Activated T-cell treated with anti-CD3 and anti-CD28 coated beads for 24 hours (primary cell): ENCODE data around the gene PTP4A2.
"Not testable (repeated sequence)": the region's sequence is repeated elsewhere in the genome, so short reads cannot be mapped to it uniquely, and the experiment has no call there.

Source experiments
- DNase-seq: peaks from one replicate; pipeline ENCODE4 v3.0.0-alpha.2; 2020; ENCODE audit warnings: low read depth

The PTP4A2 gene

DNA sequence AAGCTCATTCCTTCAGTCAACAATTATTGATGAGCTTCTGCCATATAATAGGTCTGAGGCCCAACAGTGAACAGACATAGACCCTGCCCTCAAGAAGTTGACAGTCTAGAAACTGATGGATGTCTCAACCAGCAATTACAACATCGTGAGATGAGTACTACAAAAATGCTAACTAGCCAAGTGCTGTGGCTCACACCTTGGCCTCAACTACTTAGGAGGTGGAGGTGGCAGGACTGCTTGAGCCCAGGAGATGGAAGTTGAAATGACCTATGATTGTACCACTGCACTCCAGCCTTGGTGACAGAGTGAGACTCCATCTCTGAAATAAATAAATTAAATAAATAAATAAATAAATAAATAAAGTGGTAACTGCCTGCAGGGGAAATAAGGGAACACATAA lies 11.7 kb upstream of the PTP4A2 start:
- no peak for DNase-seq

- not testable (repeated sequence) for DNase-seq
Measured at GRCh38 chr1:31945677-31946076, 7.5 kb upstream of the PTP4A2 start.

DNA sequence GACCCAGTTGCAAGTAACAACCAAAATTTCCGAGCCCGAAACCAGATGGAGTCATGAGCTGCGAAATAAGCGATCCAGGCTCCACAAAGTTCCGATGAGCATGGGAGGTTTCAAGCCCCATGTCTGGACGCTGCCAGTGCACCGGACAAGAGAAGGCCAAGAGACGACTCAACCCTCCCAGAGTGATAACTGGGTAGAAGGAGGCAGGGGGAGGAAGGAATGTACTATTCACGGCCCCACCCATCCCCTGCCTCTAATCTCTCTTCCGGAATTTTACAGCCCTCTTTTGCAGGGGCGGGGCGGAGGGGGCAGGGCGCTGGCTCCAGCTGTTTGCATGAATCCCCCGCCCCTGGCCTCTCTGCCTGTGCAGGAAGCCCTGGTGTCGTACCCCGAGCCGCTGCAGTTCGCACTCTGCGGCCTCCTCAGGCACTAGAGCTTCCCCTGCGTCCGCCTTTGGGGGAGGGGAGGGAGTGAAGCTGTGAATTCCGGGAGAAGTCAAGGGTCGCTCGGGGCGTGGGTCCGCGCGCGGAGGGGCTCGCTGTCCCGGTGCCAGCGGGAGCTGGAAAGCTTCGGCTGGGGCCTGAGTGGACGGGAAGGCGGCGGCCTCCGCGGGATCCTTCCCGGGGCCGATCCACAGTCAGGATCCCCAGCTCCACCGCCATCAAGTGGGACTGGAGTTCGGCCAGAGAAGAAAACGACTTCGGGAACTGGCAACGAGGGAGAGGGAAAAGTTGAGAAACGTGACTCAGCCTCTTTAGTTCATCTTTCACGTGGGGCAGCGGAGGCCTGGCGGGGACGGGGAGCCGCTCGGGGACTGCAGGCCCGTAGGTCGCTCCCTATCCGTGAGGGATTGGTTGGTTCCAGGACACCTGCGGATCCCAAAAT lies 6.3 kb upstream of the PTP4A2 start:
- peak; percentile 65 for DNase-seq

DNA sequence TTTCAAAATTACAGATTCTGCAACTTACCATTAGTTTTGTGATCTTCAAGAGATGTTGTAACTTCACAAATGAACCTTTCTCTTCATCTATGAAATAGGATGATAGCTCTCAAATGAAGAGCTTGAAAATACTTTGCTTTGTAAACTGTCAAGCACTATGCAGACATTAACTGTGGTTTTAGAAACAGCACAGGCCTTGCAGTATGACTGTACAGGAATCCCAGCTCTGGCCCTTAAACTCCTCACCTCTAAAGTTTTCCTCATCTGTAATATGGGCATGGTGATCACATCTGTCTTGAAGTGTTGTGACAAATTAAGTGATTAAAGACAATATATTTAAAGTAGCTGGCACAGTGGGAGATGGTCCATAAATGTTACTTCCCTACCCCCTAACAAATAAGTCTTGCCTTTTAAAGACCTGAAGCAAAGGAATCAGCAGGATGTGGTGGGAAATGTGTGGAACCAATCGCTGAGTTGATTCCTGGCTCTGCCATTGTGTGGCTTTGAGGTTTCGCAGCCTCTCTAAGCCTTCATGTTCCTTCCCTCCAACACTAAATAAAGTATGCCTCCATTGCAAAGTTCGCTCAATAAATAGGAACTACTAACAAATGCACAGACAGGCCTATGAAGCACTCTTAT lies 5.5 kb upstream of the PTP4A2 start:
- no peak for DNase-seq

GRCh38 chr1:31942061-31942460 lies 3.9 kb upstream of the PTP4A2 start:
- not testable (repeated sequence) for DNase-seq

- DNase-seq: peak; percentile 67
Measured at GRCh38 chr1:31939484-31940329, 1.5 kb upstream of the PTP4A2 start.

GRCh38 chr1:31937300-31938183 lies 626 bp downstream of the PTP4A2 start:
- peak; percentile 68 for DNase-seq

GRCh38 chr1:31936981-31937299 lies 1.2 kb downstream of the PTP4A2 start:
- no peak for DNase-seq

GRCh38 chr1:31936278-31936980 lies 1.7 kb downstream of the PTP4A2 start:
- DNase-seq: no peak

DNA sequence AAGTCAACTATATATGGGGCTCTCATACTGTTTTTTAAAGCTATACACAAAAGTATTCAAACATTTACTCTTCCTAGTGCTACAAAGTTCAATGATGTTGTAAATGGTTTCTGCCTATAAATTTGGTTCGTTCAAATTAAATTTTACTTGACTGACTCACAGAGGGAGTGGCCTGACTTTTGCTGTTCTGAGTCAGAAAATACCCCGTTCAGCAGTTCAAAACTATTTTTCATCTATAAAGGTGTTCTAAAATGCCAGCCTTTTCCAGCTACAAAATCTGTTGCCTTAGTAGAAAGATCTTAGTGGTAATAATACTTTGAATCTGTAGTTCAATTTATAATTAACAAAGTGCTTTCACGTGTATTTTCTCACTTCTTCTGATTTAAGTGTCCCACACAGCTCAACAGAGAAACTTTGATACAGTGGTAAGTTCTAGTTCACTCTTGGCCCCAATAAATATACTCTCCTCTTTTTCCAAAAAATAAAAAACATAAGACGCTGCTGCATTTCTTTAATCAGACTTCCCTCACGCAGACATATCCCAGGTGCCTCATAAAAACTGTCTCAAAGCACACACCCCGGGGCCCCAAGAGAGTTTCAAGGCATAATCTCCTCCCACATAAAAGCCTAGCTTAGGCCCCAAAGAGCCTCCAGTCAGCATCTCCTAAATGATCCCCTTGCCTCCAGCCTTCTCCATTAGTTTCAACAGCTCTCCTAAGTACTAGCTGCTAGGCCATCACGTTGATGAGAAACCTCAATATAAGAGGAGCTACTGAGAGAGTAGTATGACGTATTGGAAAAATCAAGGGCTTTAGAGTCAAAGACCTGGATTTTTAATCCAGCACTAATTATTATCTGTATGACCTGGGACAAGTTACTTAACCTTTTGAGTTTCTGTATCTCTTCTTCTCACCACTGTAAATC lies 3.2 kb downstream of the PTP4A2 start:
- no peak for DNase-seq

DNA sequence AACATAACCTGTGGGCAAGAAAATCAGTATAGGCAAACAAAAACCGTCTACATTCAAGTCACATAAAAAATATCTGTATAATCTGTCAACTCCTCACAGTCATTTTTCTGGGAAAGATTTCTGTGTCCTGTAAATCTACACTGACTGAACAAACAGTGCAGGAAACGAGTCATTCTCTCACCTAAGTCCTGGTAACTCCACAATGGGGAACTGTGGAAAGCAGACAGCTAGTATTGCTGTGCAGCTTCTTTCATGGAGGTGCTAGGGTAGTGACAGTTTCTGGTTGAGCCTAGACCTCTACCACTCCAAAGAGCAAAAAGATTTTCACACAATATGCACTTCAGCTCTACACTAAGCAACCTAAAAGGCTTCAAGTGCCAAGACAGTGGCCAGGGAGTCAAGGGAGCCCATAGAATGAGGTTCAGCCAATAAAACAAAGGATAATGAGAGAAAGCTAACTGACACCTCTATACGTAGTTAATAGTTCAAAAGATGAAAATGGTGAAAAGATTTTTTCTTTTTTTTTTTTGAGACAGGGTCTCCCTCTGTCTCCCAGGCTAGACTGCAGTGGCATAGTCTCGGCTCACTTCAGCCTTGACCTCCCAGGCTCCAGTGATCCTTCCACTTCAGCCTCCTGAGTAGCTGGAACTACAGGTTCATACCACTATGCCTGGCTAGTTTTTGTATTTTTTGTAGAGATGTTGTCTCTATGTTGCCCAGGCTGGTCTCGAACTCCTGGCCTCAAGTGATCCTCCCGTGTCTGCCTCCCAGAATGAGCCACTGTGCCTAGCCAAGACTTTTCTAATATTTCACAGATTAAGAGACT lies 5.5 kb downstream of the PTP4A2 start:
- DNase-seq: no peak

DNA sequence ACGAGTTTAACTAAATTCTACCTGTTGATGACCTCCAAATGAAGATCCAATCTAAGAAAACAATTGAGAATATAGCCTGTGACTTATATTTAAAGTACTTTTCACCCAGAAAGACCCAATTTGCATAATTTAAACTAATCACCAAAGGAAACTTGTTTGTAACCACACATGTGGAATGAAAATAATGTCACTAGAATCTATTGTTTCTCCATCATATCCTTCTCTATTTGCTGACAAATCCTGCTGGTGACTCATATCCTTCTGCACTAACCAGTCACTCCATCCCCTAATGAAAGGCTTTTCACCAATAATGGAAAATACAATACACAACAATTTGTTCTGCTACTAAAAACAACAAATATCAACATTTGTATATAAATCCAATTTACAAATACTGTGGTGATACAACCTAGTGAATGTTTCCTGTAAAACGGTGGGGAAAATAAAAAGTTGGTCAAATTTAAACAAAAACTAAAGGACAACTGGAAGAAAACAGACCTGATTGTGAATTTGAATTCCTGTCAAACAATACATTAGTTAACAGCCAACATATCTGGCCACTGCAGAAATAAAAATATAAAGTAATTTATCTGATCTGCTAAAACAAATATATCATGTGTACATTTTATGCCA lies 6.5 kb downstream of the PTP4A2 start:
- DNase-seq: no peak

GRCh38 chr1:31930836-31931592 lies 7.2 kb downstream of the PTP4A2 start:
- DNase-seq: no peak

DNA sequence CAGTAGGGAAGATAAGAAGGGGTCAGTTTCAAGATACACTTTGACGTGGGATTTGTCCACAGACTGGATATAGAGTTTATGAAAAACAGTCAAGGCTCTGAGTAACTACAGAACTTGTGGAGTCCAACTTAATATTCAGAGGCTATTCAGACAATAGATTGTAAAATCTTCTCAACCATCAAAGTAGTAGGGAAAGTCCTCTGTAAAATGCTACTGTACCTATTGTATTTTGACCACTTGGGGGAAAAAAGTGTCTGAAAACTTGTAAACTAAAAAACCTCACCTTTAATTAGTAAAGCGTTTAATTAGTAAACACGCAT lies 10.5 kb downstream of the PTP4A2 start:
- DNase-seq: no peak

DNA sequence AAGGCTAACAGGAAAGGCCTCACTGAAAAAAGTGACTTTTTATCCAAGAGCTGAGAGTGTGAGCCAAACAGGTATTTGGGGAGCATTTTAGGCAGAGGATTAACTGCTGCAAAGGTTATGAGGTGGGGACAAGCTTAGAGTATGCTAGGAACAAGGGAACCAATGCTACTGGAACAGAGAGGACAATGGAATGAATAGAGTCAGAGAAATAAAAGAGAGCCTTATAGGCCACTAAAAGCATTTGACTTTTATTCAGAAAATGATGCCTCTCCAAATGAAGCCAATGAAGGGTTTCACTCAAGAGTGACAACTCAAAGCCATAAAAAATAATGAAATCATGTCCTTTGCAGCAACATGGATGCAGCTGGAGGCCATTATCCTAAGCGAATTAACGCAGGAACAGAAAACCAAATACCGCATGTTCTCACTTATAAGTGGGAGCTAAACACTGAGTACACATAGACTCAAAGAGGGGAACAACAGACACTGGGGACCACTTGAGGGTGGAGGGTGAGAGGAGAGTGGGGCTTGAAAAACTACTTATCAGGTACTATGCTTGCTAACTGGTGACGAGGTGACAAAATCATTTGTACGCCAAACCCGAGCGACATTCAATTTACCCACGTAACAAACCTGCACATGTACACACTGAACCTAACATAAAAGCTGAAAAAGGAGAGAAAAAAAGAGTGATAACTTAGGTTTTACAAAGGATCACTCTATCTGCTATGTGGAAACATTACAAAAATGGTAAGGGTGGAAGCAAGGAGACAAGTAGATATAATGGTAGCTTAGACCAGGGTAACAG lies 11.1 kb downstream of the PTP4A2 start:
- no peak for DNase-seq

GRCh38 chr1:31926252-31926651 lies 11.9 kb downstream of the PTP4A2 start:
- DNase-seq: no peak

DNA sequence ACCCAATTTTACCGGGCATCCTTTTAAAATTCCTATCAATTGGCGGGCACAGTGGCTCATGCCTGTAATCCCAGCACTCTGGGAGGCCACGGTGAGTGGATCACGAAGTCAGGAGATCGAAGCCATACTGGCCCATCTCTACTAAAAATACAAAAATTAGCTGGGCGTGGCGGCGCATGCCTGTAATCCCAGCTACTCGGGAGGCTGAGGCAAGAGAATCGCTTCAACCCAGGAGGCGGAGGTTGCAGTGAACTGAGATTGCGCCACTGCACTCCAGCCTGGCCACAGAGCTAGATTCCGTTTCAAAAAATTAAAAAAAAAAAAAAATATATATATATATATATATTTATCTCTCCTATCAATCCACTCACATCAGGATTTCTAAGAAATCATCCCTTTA lies 12.3 kb downstream of the PTP4A2 start:
- not testable (repeated sequence) for DNase-seq
